ENCODE data around the gene SLCO4A1.

SLCO4A1 gene

GRCh38 chr20:62643521-62644043 is 1.3 kb downstream of the SLCO4A1 start:
- TF ChIP-seq CTCF (IDR thresholded peaks at IDR 0.05; ENCODE audit: low read depth, low read length, missing control alignments): no peak
- peak overlapping the region; percentile 75 for H3K4me3 ChIP-seq (replicated peaks; ENCODE audit: low read depth, low read length)
- DNase-seq (ENCODE audit: extremely low read depth, low read depth): no peak

- H3K4me3 ChIP-seq (replicated peaks; ENCODE audit: low read depth, low read length): peak overlapping the region; percentile 75
- no peak for TF ChIP-seq CTCF (IDR thresholded peaks at IDR 0.05; ENCODE audit: low read depth, low read length, missing control alignments)
- DNase-seq (ENCODE audit: extremely low read depth, low read depth): no peak
These were observed 1.9 kb downstream of the SLCO4A1 start for GRCh38 chr20:62644044-62644795.

- TF ChIP-seq CTCF (IDR thresholded peaks at IDR 0.05; ENCODE audit: low read depth, low read length, missing control alignments): no peak
- peak overlapping the region; percentile 75; the same call in 1 of the 2 replicates for H3K4me3 ChIP-seq (replicated peaks; ENCODE audit: low read depth, low read length)
- DNase-seq (ENCODE audit: extremely low read depth, low read depth): no peak
These were observed 2.6 kb downstream of the SLCO4A1 start for GRCh38 chr20:62644802-62645496.

- TF ChIP-seq CTCF (IDR thresholded peaks at IDR 0.05; ENCODE audit: low read depth, low read length, missing control alignments): no peak
- DNase-seq (ENCODE audit: extremely low read depth, low read depth): no peak
- no peak overlapping the region for H3K4me3 ChIP-seq (replicated peaks; ENCODE audit: low read depth, low read length)
These were observed 3.3 kb downstream of the SLCO4A1 start for GRCh38 chr20:62645613-62646012.

GRCh38 chr20:62646851-62647520 is 4.7 kb downstream of the SLCO4A1 start:
- DNase-seq (ENCODE audit: extremely low read depth, low read depth): no peak
- TF ChIP-seq CTCF (IDR thresholded peaks at IDR 0.05; ENCODE audit: low read depth, low read length, missing control alignments): no peak
- H3K4me3 ChIP-seq (replicated peaks; ENCODE audit: low read depth, low read length): no peak overlapping the region

- H3K4me3 ChIP-seq (replicated peaks; ENCODE audit: low read depth, low read length): no peak overlapping the region
- DNase-seq (ENCODE audit: extremely low read depth, low read depth): no peak
- no peak for TF ChIP-seq CTCF (IDR thresholded peaks at IDR 0.05; ENCODE audit: low read depth, low read length, missing control alignments)
These were observed 5.4 kb downstream of the SLCO4A1 start for GRCh38 chr20:62647521-62648317.

All from HFF-Myc (cell line).